AG08395 (cell line): ENCODE data around the gene HIC1.

ENCODE experiments used
- DNase-seq: peaks from one replicate; pipeline ENCODE4 v3.0.0; 2012; ENCODE audit warnings: mixed read lengths, low spot score

Gene HIC1

DNA sequence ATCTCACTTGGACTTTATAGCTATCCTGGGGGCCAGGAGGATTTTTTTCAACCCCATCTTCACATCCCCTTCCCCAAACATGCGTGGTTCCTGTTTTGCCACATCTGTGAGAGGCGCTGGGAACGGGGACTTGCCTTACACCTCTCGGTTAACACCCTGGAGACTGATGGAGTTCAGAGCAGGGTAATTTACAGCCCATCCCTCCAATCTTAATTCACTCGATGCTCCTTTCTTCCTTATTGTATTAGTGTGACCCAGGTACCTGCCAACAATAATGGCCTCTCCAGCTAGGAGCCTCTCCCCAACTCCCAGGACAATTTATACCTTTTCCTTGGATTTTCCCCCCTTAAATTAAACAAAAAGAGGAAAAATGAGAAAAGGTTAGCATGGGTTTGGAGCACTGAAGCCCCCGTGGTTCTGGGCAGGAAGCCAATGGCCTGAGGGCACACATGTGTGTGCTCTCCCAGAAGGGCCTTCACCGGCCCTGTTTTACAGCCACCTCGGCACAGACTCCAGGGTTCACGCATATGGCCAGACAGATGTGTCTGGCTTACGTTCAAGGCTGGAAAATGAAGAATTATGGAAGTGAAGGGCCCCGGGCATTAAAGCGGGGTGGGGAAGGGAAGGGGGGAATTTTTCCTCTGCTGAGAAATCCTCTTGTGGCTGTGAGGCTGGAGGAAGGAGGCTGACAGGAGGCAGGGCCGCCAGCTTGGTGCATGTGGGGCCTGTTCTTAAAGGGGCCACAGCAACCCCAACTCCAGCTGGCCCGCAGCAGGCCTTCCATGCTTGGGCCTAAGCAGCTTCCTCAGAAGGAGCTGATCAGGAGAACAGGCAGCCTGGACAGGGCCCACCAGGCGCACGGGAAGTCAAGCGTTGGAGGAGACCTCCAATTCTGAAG is 21.4 kb downstream of the HIC1 start:
- DNase-seq: no peak

DNA sequence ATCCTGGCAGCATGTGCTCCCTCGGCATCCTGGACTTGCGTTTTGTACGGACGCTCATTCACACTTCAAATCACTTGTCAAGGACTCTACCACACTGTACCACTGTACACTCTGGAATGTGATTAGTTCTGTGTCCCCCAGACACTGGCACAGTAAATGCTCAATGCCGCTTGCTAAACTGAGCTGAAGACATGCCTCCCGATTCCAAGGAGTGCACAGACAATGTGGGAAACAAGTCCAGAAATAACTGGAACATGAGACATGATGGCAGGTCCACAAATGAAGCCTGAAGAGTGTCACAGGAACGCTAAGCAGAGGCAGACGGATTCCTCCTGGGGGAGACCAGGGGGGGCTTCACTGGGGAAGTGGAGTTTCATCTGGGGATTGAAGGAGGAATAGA is 22.1 kb downstream of the HIC1 start:
- no peak for DNase-seq

DNA sequence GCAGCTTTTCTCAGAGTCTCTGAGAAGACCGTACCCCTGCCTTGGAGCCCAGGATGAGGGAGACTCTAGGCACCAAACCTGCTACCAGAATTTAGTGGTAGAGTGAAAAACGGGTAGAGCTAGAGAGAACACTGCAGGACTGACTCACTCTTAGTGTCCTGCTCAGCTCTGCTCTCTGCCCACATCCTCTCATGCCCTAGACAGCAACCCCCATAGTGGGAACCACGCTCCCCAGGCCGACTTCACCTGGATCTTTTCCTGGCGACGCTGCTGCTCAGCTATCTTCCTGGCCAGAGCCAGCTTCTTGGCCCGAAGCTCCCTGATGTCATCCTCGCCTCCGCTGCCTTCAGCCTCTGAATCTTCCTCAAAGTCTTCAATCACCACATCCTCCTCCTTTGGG is 26.7 kb downstream of the HIC1 start:
- peak; percentile 56 for DNase-seq

DNA sequence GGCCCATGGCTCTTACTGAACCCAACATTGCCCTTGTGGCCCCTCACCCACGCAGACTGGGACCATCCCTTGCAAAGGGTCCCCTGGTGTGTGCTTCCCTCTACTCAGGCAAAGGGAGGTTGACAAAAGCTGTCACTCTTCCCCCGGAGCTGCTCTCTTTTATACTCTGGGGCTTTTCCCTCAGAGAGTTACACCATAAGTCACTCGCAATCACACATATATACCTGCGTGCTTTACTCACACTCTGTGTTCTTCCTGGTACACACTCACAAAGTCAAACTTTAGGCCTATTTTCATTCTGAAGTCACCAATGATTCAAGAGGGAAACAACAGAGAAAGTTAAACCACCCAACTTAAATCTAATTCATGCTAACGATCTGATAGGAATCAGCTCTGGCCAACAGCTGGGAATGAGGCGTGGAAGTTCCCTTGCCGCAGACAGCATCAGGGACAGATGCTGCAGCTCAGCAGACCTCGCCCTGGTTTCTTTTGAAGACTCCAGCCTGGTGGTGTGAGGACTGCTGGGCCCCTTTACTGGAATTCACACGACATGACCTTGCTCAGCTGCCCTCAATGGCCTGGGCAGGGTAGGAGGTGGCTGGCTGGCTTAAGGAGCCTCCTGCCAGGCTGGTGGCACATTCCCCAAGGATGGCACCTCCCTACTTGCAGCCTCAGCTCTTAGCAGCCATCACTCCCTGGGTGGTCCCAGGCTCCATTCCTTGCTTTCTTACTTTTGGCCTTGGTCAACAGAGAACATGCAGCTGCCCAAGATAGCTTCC is 27.3 kb downstream of the HIC1 start:
- DNase-seq: no peak

DNA sequence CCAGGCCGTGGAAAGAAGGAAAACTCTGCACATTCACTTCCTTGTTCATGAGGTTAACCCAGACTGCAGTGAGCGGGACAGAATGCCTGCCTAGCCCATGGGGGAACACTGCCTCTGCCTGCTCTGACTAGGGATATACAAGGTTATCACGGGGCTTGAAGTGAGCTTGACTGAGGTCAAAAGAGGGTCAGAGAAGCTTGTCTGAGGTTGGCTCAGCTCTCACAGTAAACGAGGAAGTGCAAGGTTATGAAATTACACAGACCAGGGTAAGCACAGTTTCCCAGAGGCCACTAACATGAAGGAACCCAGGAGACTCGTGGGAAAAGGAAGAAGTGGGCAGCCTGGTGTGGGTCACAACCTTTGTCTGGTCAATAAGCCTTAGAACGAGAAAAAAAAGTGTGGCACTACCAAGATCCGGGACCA is 28.7 kb downstream of the HIC1 start:
- DNase-seq: no peak

DNA sequence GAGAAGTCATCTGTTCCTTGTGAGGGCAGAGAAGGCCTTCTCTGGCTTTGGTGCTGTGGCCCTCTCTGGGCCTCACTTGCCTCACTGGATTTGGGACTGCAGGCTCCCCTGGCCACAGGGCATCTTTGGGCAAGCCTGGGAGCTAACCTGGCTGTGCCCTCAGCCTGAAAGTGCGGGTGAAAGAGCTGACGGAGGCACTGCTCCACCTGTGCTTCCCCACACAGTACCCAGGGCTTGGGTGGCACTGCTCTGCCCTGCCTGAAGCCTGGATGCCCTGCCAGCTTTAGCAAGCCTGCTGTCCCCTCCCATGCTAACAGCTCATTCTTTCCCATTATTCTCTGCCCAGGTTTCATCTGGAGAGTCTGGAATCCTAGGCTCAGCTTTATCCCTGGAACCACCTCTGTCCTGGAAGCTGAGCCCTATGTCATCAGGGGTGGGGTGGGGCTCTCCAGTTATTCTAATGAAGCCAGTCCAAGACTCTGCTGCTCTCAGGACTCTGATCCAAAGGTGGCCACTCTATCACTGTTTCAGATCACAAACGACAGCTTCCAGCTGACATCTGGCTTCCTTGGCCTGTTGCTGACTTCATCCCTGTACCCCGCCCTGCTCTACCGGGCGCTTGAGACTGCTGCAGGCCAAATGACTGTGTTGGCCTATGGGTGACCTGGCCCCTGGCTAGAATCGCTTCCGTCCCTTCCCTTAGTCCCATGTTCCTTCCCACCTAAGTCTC is 29.3 kb downstream of the HIC1 start:
- peak; percentile 80 for DNase-seq

DNA sequence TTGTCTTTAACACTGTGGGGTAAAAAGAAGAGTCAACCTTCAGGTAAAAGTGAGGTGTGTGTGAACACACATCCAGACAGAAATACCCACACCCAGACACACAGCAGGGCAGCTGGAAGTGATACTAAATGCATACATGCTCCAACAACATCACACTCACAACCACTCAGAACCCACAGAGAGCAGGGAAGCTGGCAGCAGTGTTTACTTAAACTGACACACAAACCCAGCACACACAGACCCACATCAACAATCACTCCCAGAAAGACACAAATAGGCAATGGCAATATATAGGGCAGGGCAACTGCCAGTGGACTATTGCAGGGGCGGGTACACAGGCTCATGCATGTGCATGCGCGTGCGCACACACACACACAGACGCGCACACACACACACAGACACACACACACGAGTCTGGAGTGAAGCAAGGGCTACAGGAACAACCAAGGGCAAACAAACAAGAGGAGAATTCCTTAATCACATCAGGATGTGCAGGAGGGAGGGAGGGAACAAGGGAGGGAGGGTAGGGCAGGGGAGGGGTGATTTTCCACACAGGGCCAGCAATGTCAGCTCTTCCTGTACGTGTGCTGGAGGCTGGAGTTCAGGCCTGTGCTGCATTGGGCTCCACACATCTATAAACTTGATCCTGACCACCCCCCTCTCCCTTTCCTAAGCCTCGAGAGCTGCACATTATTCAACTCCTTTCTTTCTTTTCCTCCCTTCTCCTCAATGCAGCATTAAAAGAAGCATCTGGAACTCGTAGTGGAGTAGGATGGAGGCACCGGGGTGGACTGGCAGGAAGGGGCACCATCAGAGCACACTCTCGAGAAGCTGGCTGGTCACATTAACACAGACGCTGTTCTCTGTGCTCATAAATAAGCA is 30.1 kb downstream of the HIC1 start:
- peak; percentile 70 for DNase-seq

DNA sequence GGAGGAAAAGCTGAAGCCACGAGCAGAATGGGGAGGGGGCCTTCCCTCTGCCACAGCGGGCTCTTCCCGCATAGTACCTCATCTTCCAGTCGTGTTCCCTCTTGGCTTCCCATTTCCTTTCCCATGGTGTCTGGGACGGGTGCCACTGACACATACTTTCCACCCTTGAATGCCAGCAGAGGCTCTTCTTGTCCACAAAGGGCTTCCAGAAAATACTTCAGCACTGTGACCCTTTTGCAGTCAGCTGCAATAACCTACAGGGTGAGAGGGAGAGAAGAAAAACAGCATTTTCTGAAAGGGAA is 30.7 kb downstream of the HIC1 start:
- DNase-seq: no peak

DNA sequence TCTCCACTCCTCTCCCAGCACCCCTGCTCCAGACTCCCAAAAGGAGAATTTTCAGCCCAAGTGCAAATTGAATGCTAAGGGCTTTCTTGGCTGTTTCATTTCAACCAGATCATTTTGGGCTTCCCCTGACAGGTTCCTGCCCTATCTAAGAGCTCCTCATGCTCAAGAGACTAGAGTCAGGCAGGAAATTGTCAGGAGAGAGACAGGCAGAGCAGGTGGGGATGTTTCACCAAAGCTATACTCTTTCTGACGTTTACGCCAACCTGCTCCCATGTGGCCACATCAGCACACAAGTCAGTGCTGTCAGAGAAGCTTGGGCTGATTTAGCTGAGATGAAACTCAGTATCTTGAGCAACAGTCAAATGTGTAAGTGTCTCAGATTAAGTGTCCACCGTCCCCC is 31.4 kb downstream of the HIC1 start:
- DNase-seq: no peak

DNA sequence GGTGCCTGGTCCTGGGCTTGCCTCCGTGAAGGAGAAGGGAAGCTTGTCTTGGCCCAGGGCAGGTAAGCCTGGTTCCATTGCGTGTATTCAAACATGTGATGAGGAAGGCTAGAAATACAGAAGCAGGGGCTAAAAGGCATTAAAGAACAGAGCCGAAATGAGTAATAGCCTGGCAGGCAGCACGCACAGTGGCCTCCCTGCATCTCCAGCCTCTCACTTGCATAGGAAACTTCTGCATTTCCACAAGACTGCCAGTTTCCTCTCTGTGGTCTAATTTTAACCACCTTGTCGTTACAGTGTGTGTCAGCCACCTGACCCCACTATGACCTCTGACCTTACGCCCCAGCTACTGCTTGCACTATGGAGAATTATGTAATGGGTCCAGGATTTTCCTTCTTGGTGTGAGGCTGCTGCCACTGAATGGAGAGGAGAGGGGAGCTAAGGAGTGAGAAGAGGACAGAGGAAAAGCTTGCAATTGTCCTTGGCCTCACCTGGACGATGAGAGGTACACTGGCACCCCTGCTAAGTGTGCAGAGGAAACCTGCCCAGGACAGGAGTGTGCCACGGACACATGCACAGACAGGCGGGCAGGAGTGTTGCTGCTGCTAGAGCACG is 32.8 kb downstream of the HIC1 start:
- DNase-seq: no peak

DNA sequence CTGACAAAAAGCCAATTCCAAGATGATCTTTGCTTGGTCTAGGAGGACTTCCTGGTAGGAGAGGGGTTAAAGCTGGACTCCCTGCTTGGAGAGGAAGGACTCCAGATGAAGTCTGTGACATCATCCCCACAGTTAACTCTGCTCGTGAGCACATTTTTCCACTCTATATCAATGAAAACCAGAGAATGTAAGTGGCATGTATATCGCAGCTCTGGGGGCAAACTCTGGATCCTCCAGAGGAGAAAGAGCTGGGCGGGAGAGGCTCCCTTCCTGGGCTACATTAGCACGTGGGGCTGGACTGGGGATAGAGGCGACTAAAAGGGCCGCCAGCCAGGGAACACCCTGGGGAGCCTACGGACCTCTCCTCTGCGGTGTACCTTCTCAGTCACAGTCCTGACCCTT is 34.1 kb downstream of the HIC1 start:
- DNase-seq: peak; percentile 70

DNA sequence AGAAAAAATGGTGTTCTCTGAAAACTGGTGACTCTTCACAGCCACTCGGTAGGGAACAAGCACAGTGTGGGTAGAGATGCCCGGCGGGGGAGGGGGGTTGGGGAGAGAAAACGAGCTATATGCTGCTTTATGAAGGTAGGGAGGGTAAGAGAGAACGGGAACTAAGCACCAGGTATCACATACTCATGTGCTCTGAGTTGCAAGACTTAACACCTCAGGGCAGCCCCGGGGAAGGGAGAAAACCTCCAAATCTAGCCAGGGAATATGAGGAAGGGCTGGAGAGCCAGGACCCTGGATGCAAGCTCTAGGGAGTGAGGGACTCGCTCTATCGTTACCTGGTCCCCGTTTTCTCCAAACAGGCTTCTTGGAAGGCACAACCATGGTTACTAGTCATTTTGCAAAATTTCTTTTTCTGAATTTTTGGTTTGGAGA is 35.3 kb downstream of the HIC1 start:
- no peak for DNase-seq

DNA sequence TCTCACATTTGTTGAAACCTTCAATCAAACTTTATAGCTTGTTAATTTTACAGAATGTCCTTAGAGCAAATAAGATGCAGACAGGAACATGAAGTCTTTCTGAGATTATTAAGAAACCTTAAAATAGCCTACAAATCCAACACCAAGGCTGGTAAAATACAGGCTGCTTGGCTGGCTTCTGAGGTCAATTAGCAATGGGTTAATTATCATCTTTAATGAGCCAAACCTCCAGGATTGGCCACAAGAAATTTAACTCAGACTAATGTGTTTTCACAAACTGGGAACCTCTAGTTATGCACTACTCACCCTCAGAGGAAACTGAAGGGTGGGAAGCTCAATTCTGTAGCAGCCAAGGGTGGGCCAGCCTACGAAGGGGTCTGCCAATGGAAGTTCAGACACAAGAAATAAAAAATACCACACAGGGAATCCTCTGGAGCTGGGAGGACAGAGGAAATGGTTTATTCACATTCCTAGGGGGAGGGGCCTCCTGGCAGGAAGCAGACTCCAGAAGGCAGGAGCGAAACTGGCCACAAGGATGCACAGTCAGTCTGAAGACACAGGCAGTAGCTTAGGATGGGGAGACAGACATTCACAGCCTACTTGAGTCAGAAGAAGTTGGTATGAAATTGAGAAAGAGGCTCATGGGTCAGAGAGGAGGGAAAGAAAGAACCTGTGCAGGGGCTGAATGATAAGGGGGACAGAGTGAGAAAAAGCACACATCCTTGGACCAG is 36.1 kb downstream of the HIC1 start:
- DNase-seq: peak; percentile 95

DNA sequence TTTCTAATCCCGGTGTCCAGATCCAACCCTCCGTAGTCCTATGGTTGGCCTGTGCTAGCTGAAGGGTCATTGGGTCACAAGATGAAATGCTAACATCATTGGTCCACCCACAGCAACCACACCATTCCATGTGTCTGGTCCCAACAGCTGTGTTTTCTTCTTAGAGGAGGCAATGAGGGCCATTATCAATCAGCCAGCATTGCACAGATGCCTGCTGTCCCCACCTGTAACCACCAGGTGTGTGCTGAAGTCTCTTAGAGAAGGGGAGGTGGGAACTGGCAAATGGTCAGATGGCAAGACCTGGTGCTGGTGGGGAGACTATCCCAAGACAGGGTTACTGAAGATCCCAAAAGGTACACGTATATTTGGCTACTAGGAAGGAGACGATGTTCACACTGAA is 37.4 kb downstream of the HIC1 start:
- DNase-seq: no peak

DNA sequence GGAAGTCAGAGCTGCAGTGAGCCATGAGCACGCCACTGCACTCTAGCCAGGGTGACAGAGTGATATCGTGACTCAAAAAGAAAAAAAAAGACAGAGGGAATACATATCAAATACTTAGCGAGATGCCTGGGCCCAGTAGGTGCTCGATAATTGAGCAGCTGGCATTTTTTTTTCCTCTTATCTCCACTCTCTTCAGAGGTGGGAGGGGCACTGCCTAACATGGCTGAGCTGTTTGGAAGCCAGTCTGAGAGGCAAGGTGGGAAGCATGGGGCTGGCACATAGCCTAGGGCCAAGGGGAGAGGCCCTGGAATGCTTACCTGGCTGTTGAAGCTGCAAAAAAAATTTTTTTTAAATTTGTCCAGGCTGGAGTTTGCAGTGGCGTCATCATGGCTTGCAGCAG is 38.4 kb downstream of the HIC1 start:
- DNase-seq: no peak

DNA sequence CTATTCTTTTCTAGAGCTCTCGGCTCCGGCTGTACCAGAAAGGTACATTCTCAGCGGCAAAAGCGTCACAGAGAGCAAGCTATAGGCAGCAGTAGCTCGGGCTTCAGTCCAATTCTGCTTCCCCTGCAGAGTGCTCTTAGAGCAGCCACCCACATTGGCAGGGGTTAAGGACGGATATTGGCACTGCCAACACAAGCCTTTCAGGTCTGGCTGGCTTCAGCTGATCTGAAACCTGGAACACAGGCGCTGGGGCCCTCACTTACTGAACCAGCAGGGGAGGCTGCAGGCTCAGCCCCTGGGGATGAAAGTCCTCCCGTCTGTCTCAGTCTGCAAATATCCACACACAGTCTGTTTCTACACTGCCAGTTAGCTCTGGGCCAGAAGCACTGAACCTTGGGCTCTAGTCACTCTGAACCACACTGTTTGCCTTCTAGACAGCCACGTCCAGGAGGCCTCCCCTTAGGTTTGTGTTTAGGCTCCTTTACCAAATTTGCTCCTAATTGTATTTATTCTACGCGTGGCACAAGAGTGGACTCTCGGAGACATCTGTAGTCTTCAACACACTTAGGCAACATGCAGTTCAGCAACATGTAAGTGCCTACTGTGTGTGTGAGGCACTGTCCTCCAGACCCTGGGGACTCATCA is 40.1 kb downstream of the HIC1 start:
- peak; percentile 69 for DNase-seq

DNA sequence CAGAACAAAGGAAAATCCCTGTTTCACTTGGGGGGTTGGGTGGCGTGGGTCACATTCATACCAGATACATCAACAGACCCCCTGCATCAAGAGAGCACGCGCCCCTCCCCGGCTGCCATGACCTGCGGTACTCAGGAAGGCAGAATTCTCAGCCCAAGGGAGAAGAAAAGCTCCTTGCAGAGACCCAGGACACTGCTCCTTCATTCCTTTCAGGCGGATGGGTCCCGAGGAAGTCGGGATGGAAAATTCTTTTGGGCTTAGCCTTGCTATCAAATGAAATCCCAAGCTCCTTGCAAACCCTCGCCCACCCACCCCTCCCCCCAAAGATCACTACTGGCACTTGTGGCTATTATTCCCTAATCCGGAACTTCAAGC is 40.6 kb downstream of the HIC1 start:
- no peak for DNase-seq

DNA sequence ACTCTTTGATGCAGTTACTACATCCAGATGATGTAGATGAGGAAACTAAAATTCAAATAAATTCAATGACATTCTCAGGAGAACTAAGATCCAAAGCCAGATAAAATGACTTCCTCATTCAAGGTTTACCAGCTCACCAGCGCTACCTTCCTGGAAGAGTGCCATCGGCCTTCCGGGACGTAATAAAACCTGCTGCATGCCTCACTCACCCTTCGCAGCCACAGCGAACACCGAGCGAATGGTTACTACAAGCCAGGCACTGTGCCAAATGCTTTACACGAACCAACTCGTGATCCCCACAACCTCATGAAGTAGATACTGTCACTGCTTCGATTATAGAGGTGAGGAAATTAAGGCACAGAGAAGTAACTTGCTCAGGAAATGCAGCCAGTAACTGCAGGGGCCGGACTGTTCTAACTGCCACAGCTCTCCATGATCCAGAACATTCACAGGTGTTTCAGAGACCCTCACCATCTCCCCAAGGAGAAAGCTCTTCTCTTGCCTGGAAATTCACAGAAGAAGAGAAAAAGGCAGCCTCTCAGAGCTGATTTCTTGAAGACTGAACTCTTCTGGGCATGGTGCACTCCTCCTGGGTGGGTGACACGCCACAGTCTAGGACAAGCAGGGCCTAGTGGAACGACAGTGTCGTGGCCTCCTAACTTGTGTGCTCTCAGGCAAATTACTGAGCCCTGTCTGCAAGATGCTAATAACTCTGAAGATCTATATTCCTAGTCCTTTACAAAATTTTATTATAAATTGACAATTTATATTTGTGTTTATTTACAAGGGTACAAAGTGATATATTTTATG is 46.8 kb downstream of the HIC1 start:
- DNase-seq: no peak
